Right lobe of liver (tissue), 6 donors: ENCODE results near the gene DNAJC19. TPM values are rescaled to one million over a fixed set of nuclear protein-coding genes. Genes with fewer than 3 reads are reported as not detected.
A peak's percentile ranks its signal among the peaks of the same experiment; 100 is the strongest.
"Not testable (repeated sequence)": the region's sequence is repeated elsewhere in the genome, so short reads cannot be mapped to it uniquely, and the experiment has no call there.

Experiments
- ATAC-seq, 4 donors: fragments of 200-7000 bp; cut with Tn5 transposase; one replicate each; pipeline ENCODE4 v1.9.1; 2020; ENCODE audit warnings: mild to moderate bottlenecking in 4 of 4, moderate library complexity in 4 of 4
- DNase-seq, 3 donors: peaks; one replicate each; pipeline ENCODE4 v3.0.0-alpha.2; 2020
- H3K27ac ChIP-seq, 3 donors: fragments of 200-600 bp; one replicate each; pipeline ENCODE4 v1.8.0; 2022
- H3K27me3 ChIP-seq, 2 donors: fragments of 200-600 bp; one replicate each; pipeline ENCODE4 v1.8.0; 2022
- H3K36me3 ChIP-seq, 4 donors: fragments of 200-600 bp; sonication (generic) in 1 of 4; one replicate each; pipeline versions ENCODE4 v1.5.1 to v1.8.0; 2017 to 2022; ENCODE audit warnings: control low read depth in 1 of 4
- H3K4me1 ChIP-seq, 4 donors: fragments of 200-600 bp; sonication (generic) in 1 of 4; one replicate each; pipeline versions ENCODE4 v1.5.1 to v1.8.0; 2017 to 2022; ENCODE audit warnings: control low read depth in 1 of 4
- H3K4me3 ChIP-seq, 3 donors: fragments of 200-600 bp; one replicate each; pipeline ENCODE4 v1.8.0; 2022
- H3K9me3 ChIP-seq, 4 donors: fragments of 200-600 bp; sonication (generic) in 1 of 4; one replicate each; pipeline versions ENCODE4 v1.5.1 to v1.8.0; 2017 to 2022; ENCODE audit warnings: control low read depth in 1 of 4
- CTCF ChIP-seq, 4 donors: fragments of 200-600 bp in 3 of 4; fragments of 450-650 bp in 1 of 4; IDR thresholded peaks; one replicate each; pipeline versions ENCODE4 v1.5.1 to v1.8.0; 2016 to 2022; ENCODE audit warnings: antibody characterized with exemption in 4 of 4, mild to moderate bottlenecking in 2 of 4
- POLR2A ChIP-seq: fragments of 450-650 bp; IDR thresholded peaks from one replicate; pipeline ENCODE4 v1.6.1; 2017; ENCODE audit warnings: antibody characterized with exemption, mild to moderate bottlenecking
- WGBS: methylation state at CpG from one replicate; pipeline ENCODE4 v1.1.6; 2018; ENCODE audit warnings: low coverage, low lambda C conversion rate; ENCODE audit not compliant: insufficient coverage; ENCODE audit errors: missing lambda C conversion rate; 5-methylcytosine and 5-hydroxymethylcytosine counted together
- intact Hi-C, 2 donors: fragments of 100-400 bp; cut with DNase I; formaldehyde crosslinking; loops; one replicate each; pipeline versions ENCODE4 v1.11.2 to v1.14.1; 2022
- total RNA-seq, 6 experiments: library from RNA; depleted of rRNA in 2 of 6; stranded (reverse); fragments of >200 nt in 2 of 6; fragmentation: NEBNext Ultra II Directional in 3 of 6; extraction: Animal tissue kit (Norgen Biotek cat#: 25700) in 3 of 6; gene quantifications; one replicate each; pipeline versions ENCODE4 v1.1.0 to v1.2.4, GENCODE V29; 2016 to 2023
- donor health status: DM: no; HTN: yes; CAD: no.
- donor health status: DM: no; HTN: no; CAD: no.
- donor health status: DM: no; HTN: no; CAD: no.
- donor health status: DM: no; HTN: yes; CAD: no.
- donor health status: DM: no; HTN: yes; CAD: no.

DNAJC19 gene
- total RNA-seq, 6 experiments from 2014 or later = 21.0 to 52.8 (median 28.5) TPM

GRCh38 chr3:180996415-180996932, 6.9 kb upstream of the DNAJC19 start:
- Histone ChIP-seq H3K36me3 (no peaks in the 10 kb centered on the region), H3K27me3 (no peaks in the 10 kb centered on the region), H3K27ac (no peak overlapping the region), H3K9me3 (no peaks in the 10 kb centered on the region), H3K4me1 (no peaks in the 10 kb centered on the region), H3K4me3 (no peak overlapping the region)
- DNase-seq = no peak
- no CpG with 5 or more reads among the region's 2 CpGs for WGBS
- ATAC-seq = no peak
- intact Hi-C loops = no loop called here
- TF ChIP-seq CTCF (IDR thresholded peaks at IDR 0.05) (no peak), POLR2A (no peak)

DNA sequence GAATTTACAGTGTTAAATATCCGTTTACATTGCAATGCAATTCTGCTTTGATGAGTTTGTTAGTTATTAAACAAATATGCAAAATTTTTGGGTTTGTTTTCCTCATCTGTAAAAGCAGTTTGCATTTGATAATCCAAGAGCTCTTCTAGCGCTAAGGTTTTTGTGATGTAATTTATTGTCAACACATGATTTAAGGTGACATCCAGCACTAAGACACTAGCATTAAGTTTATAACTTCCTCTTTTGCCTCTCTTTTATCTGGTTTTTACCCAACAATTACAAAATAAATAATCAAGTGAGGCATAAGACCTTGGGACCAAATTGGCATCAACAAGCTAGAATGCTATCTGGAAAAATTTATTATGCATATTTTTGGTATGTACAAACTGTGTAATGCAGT, 969 bp upstream of the DNAJC19 start:
- peaks cover 0 to 14% (median 3%) of the 10 kb centered on the region in 4 donors for H3K4me1 ChIP-seq
- H3K9me3 ChIP-seq = no peaks in the 10 kb centered on the region
- H3K4me3 ChIP-seq = peak overlapping the region; percentile 61 to 87 (median 81)
- no peak for DNase-seq
- H3K36me3 ChIP-seq = peaks cover 0 to 23% (median 0%) of the 10 kb centered on the region in 4 donors
- 6% methylated on average over 2 of the region's 2 CpGs for WGBS
- peak overlapping the region in 2 of 3 donors; percentile 86 to 88 for H3K27ac ChIP-seq
- intact Hi-C loops = no loop called here
- TF ChIP-seq CTCF (IDR thresholded peaks at IDR 0.05) (no peak), POLR2A (no peak)
- no peak for ATAC-seq
- H3K27me3 ChIP-seq = no peaks in the 10 kb centered on the region

- ATAC-seq (no peak), DNase-seq (no peak)
- Histone ChIP-seq H3K27ac (no peak overlapping the region), H3K27me3 (no peaks in the 10 kb centered on the region), H3K4me3 (no peak overlapping the region), H3K9me3 (no peaks in the 10 kb centered on the region), H3K36me3 (peaks cover 0 to 36% (median 3%) of the 10 kb centered on the region in 4 donors), H3K4me1 (peaks cover 0 to 24% (median 3%) of the 10 kb centered on the region in 4 donors)
- intact Hi-C loops = no loop called here
- no peak for TF ChIP-seq CTCF (IDR thresholded peaks at IDR 0.05)
- 95% methylated on average over 2 of the region's 2 CpGs for WGBS
Measured at GRCh38 chr3:180987344-180987743, 2.2 kb downstream of the DNAJC19 start.

- H3K4me3 ChIP-seq, H3K9me3 ChIP-seq, H3K27me3 ChIP-seq, intact Hi-C loops, H3K27ac ChIP-seq, DNase-seq, ATAC-seq: not testable (repeated sequence)
- Histone ChIP-seq H3K4me1 (peaks cover 0 to 24% (median 3%) of the 10 kb centered on the region in 4 donors), H3K36me3 (peaks cover 0 to 36% (median 3%) of the 10 kb centered on the region in 4 donors)
- 90% methylated on average over 10 of the region's 10 CpGs for WGBS
Measured at GRCh38 chr3:180986366-180986765, 3.2 kb downstream of the DNAJC19 start.

DNA sequence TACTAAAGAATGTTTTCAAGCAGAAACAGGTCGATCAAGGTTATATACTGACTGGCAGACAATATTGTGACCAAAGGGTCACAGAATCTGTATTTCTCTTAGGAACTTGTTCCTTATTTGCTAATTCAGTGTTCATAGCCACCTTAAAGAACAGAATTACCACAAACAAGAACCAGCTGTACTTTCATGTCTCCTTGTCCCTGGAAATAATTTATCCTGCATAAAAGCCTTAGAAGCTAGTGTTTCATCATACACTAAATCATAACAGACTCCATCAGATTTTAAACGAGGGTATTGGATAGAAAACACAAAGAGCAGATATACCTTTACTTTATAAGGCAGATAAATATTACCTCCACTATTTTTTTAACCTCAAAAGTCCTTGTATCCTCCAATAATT, 6.4 kb downstream of the DNAJC19 start:
- TF ChIP-seq POLR2A (no peak), CTCF (IDR thresholded peaks at IDR 0.05) (no peak)
- ATAC-seq = peak in 1 of 4 donors; percentile 36
- no peaks in the 10 kb centered on the region for H3K9me3 ChIP-seq
- H3K4me3 ChIP-seq = no peak overlapping the region
- intact Hi-C loops = no loop called here
- WGBS = 38% methylated on average over 2 of the region's 2 CpGs
- H3K36me3 ChIP-seq = peaks cover 0 to 40% (median 6%) of the 10 kb centered on the region in 4 donors
- no peak for DNase-seq
- no peaks in the 10 kb centered on the region for H3K27me3 ChIP-seq
- no peak overlapping the region for H3K27ac ChIP-seq
- H3K4me1 ChIP-seq = peaks cover 0 to 24% (median 1%) of the 10 kb centered on the region in 4 donors
